H1 (cell line): ENCODE data around the gene SUPT4H1. TPM values are rescaled to one million over a fixed set of nuclear protein-coding genes. Genes with fewer than 3 reads are reported as not detected.
A peak's percentile ranks its signal among the peaks of the same experiment; 100 is the strongest.

Experiments
- CTCF ChIA-PET: fragments of 300-600 bp; sonication (Branson Sonifier 250); formaldehyde crosslinking; loops from one replicate; lab custom pipeline; 2021; ENCODE audit not compliant: partially characterized antibody; lab: Charles Lee
- POLR2A ChIA-PET: fragments of 300-600 bp; sonication (Branson Sonifier 250); formaldehyde crosslinking; loops from one replicate; lab custom pipeline; 2021; ENCODE audit warnings: inconsistent platforms; ENCODE audit not compliant: partially characterized antibody; lab: Charles Lee
- DNase-seq, 2 experiments: peaks; one replicate each; pipeline versions ENCODE4 v3.0.0 to v3.0.0-alpha.2; 2010 to 2022; ENCODE audit warnings: low spot score in 2 of 2, low read depth in 1 of 2, mixed read lengths in 1 of 2
- FAIRE-seq: peaks from 2 replicates; lab custom pipeline; 2011; peaks lifted over from hg19 to GRCh38; lab: Jason Lieb, UNC
- H2AFZ ChIP-seq: 2 replicates; pipeline ENCODE4 v1.8.1; 2012; ENCODE audit warnings: low read length, inconsistent platforms
- H2AK5ac ChIP-seq: 2 replicates; pipeline ENCODE4 v1.6.1; 2013; ENCODE audit warnings: low read depth, low read length
- H2BK120ac ChIP-seq: replicated peaks from 2 replicates; pipeline ENCODE3; 2013; ENCODE audit warnings: low read depth, low read length, inconsistent platforms
- H2BK12ac ChIP-seq: 2 replicates; pipeline ENCODE4 v1.6.1; 2013; ENCODE audit warnings: low read depth, low read length
- H2BK15ac ChIP-seq: 2 replicates; pipeline ENCODE4 v1.6.1; 2013; ENCODE audit warnings: low read length
- H2BK20ac ChIP-seq: 2 replicates; pipeline ENCODE4 v1.6.1; 2013; ENCODE audit warnings: low read length
- H2BK5ac ChIP-seq: 2 replicates; pipeline ENCODE4 v1.6.1; 2013; ENCODE audit warnings: low read depth, low read length
- H3K14ac ChIP-seq: 2 replicates; pipeline ENCODE4 v1.6.1; 2013; ENCODE audit warnings: inconsistent platforms; ENCODE audit not compliant: insufficient read length
- H3K18ac ChIP-seq: 2 replicates; pipeline ENCODE4 v1.6.1; 2013; ENCODE audit warnings: low read length; ENCODE audit errors: extremely low read depth
- H3K23ac ChIP-seq: 2 replicates; pipeline ENCODE4 v1.6.1; 2013; ENCODE audit warnings: inconsistent platforms; ENCODE audit not compliant: insufficient read length
- H3K23me2 ChIP-seq: 2 replicates; pipeline ENCODE4 v1.6.1; 2013; ENCODE audit warnings: low read depth, low read length
- H3K27ac ChIP-seq: 2 replicates; pipeline ENCODE4 v1.6.1; 2011; ENCODE audit warnings: low read depth, low read length, inconsistent platforms
- H3K27me3 ChIP-seq, 4 experiments: replicated peaks in 1 of 4; 1 replicate in 1 of 4; 2 replicates in 3 of 4; pipeline versions ENCODE4 v1.6.1 to v1.8.1; 2011 to 2013; ENCODE audit warnings: low read length in 3 of 4, mild to moderate bottlenecking in 3 of 4, inconsistent platforms in 2 of 4, mixed read lengths in 2 of 4, moderate library complexity in 1 of 4; ENCODE audit not compliant: control insufficient read depth in 3 of 4, insufficient read depth in 3 of 4; ENCODE audit errors: extremely low read depth in 1 of 4
- H3K36me3 ChIP-seq, 4 experiments: 2 replicates each; pipeline versions ENCODE4 v1.6.1 to v1.8.1; 2011 to 2013; ENCODE audit warnings: mild to moderate bottlenecking in 4 of 4, low read length in 3 of 4, moderate library complexity in 2 of 4, control low read depth in 1 of 4, inconsistent platforms in 1 of 4; ENCODE audit not compliant: insufficient read depth in 4 of 4, control insufficient read depth in 2 of 4
- H3K4ac ChIP-seq: replicated peaks from 2 replicates; pipeline ENCODE3; 2013; ENCODE audit warnings: low read length, low read depth, mixed read lengths, inconsistent platforms; ENCODE audit not compliant: insufficient read length
- H3K4me1 ChIP-seq, 4 experiments: replicated peaks in 1 of 4; 1 replicate in 1 of 4; 2 replicates in 3 of 4; pipeline versions ENCODE4 v1.6.1 to v1.8.1; 2011 to 2013; ENCODE audit warnings: low read length in 3 of 4, inconsistent platforms in 2 of 4, mixed read lengths in 1 of 4; ENCODE audit not compliant: insufficient read depth in 4 of 4, control insufficient read depth in 3 of 4
- H3K4me2 ChIP-seq, 2 experiments: 2 replicates each; pipeline versions ENCODE4 v1.6.1 to v1.8.1; 2011 to 2013; ENCODE audit warnings: low read depth in 2 of 2, low read length in 2 of 2, control low read depth in 1 of 2, inconsistent platforms in 1 of 2, mild to moderate bottlenecking in 1 of 2; ENCODE audit not compliant: insufficient read depth in 1 of 2
- H3K4me3 ChIP-seq, 4 experiments: fragments of 200-600, 300-600 bp in 1 of 4; sonication (generic), shearing (Covaris generic), sonication (Bioruptor Twin) in 1 of 4; 2 replicates each; pipeline versions ENCODE4 v1.5.1 to v1.8.1; 2011 to 2016; ENCODE audit warnings: low read length in 4 of 4, low read depth in 3 of 4, control low read depth in 2 of 4, inconsistent platforms in 2 of 4, mild to moderate bottlenecking in 2 of 4, mixed read lengths in 1 of 4, moderate library complexity in 1 of 4; ENCODE audit not compliant: insufficient read depth in 2 of 4; ENCODE audit errors: extremely low read depth in 1 of 4
- H3K56ac ChIP-seq: replicated peaks from 2 replicates; pipeline ENCODE3; 2013; ENCODE audit warnings: low read depth, mild to moderate bottlenecking, mixed read lengths, low read length, inconsistent platforms; ENCODE audit not compliant: insufficient read length
- H3K79me1 ChIP-seq: 2 replicates; pipeline ENCODE4 v1.6.1; 2013; ENCODE audit warnings: low read depth, low read length, control low read depth
- H3K79me2 ChIP-seq, 2 experiments: 2 replicates each; pipeline versions ENCODE4 v1.6.1 to v1.8.1; 2012 to 2013; ENCODE audit warnings: low read length in 2 of 2, mild to moderate bottlenecking in 2 of 2, inconsistent platforms in 1 of 2; ENCODE audit not compliant: insufficient read depth in 2 of 2, control insufficient read depth in 1 of 2
- H3K9ac ChIP-seq, 4 experiments: replicated peaks in 1 of 4; 1 replicate in 1 of 4; 2 replicates in 3 of 4; pipeline versions ENCODE4 v1.6.1 to v1.8.1; 2011 to 2013; ENCODE audit warnings: low read depth in 3 of 4, low read length in 3 of 4, control low read depth in 2 of 4, mild to moderate bottlenecking in 2 of 4, moderate library complexity in 2 of 4, inconsistent platforms in 1 of 4; ENCODE audit errors: extremely low read depth in 1 of 4
- H3K9me3 ChIP-seq, 2 experiments: 2 replicates each; pipeline versions ENCODE4 v1.6.1 to v1.8.1; 2012 to 2013; ENCODE audit warnings: mild to moderate bottlenecking in 2 of 2, moderate library complexity in 2 of 2, control low read depth in 1 of 2, inconsistent platforms in 1 of 2, low read depth in 1 of 2, low read length in 1 of 2, mixed read lengths in 1 of 2; ENCODE audit not compliant: insufficient read depth in 2 of 2
- H4K20me1 ChIP-seq, 2 experiments: replicated peaks in 1 of 2; 2 replicates each; pipeline versions ENCODE3 to v1.8.1; 2011 to 2013; ENCODE audit warnings: inconsistent platforms in 2 of 2, low read length in 2 of 2, mild to moderate bottlenecking in 1 of 2; ENCODE audit not compliant: insufficient read depth in 2 of 2, control insufficient read depth in 1 of 2
- H4K5ac ChIP-seq: 2 replicates; pipeline ENCODE4 v1.6.1; 2013; ENCODE audit warnings: low read length, low read depth, mixed read lengths, inconsistent platforms; ENCODE audit not compliant: insufficient read length
- H4K8ac ChIP-seq: 2 replicates; pipeline ENCODE4 v1.8.0; 2013; ENCODE audit warnings: mild to moderate bottlenecking, moderate library complexity, low read length, inconsistent platforms; ENCODE audit not compliant: insufficient read depth; ENCODE audit errors: extremely low read depth
- H4K91ac ChIP-seq: replicated peaks from 2 replicates; pipeline ENCODE3; 2013; ENCODE audit warnings: low read length, mixed read lengths, inconsistent platforms; ENCODE audit not compliant: insufficient read length
- CBX5 ChIP-seq: fragments of 300-800, 300-1000 bp; sonication (generic); IDR thresholded peaks from 2 replicates; pipeline ENCODE4 v1.7.1; 2016; ENCODE audit warnings: antibody characterized with exemption, low read length, low read depth
- CHD2 ChIP-seq: IDR thresholded peaks from 2 replicates; pipeline ENCODE4 v1.6.1; 2012; ENCODE audit warnings: low read length, improper control_type of control experiment
- GTF2F1 ChIP-seq: IDR thresholded peaks from 2 replicates; pipeline ENCODE4 v1.6.1; 2012; ENCODE audit warnings: low read depth, low read length, improper control_type of control experiment, borderline replicate concordance
- KDM4A ChIP-seq: IDR thresholded peaks from one replicate; pipeline ENCODE4 v1.7.1; 2012; ENCODE audit warnings: low read depth, mild to moderate bottlenecking, moderate library complexity, low read length, inconsistent platforms; ENCODE audit not compliant: severe bottlenecking
- MAFK ChIP-seq: IDR thresholded peaks from 2 replicates; pipeline ENCODE4 v1.6.1; 2012; ENCODE audit warnings: low read depth, mild to moderate bottlenecking, improper control_type of control experiment, low read length
- TEAD4 ChIP-seq: IDR thresholded peaks from 2 replicates; pipeline ENCODE4 v1.6.1; 2012; ENCODE audit warnings: low read depth, low read length, inconsistent platforms, mixed read lengths
- WGBS, 2 experiments: shearing (Covaris generic) in 1 of 2; methylation state at CpG; one replicate each; pipeline versions ENCODE4 v1.1.6 to v1.1.7; 2013 to 2015; ENCODE audit warnings: low lambda C conversion rate in 2 of 2, mixed read lengths in 2 of 2, inconsistent platforms in 1 of 2, low coverage in 1 of 2, missing lambda C conversion rate in 1 of 2; ENCODE audit not compliant: insufficient replicate concordance in 2 of 2, insufficient coverage in 1 of 2, insufficient read length in 1 of 2; ENCODE audit errors: extremely low coverage in 1 of 2, missing lambda C conversion rate in 1 of 2; 5-methylcytosine and 5-hydroxymethylcytosine counted together
- polyA plus RNA-seq, 7 experiments: library from polyadenylated mRNA; depleted of rRNA in 3 of 7; stranded (reverse) in 5 of 7; unstranded in 2 of 7; fragments of >200 nt in 5 of 7; fragments of 200-250 nt in 2 of 7; gene quantifications; 1 replicate in 5 of 7; 2 replicates in 1 of 7; 4 replicates in 1 of 7; pipeline versions ENCODE4 v1.2.1 to v1.2.3, GENCODE V29; 2011 to 2013; ENCODE audit warnings: missing spikeins in 2 of 7, mixed read lengths in 2 of 7
- total RNA-seq: library from RNA; stranded (reverse); fragmentation: NEBNext Ultra II Directional; extraction: Animal tissue kit (Norgen Biotek cat#: 25700); gene quantifications from 2 replicates; pipeline ENCODE4 v1.2.1, GENCODE V29; 2021
- TF ChIP-seq, protein P1 (sequence below): IDR thresholded peaks from 2 replicates; pipeline ENCODE4 v1.6.1; 2012; ENCODE audit warnings: inconsistent platforms
- TF ChIP-seq, protein P2 (sequence below): IDR thresholded peaks from 2 replicates; pipeline ENCODE4 v1.6.1; 2011; ENCODE audit warnings: low read depth, mild to moderate bottlenecking, low read length; ENCODE audit not compliant: insufficient read depth

SUPT4H1 gene
- total and polyA plus RNA-seq, 2 of the 8 experiments (the other 6 are each of a cell fraction or from before 2014, with no cell fraction given) = 112 to 143 TPM

DNA sequence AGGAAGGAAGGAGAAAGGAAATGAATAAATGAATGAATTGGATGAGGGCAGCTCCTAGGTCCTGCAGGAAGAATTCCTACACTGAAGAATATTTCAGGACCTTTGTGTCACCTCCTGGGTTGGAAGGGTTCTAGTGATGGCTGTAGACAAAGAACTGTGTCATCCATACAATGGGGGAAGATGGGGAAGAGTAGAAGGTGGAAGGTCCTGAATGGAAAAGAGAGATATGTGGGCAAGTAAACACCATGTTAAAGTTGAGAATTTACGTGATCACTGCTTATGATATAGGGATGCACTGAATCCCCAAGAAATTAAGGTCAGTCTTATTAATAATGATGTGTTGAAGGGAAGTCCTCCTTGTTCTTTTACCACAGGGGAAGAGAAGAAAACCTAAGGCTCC is 4.2 kb upstream of the SUPT4H1 start:
- no peak for FAIRE-seq
- Histone ChIP-seq H2BK20ac (no peak overlapping the region), H3K14ac (no peak overlapping the region), H3K27ac (no peak overlapping the region), H2AFZ (no peak overlapping the region), H3K4me3 (no peak overlapping the region), H3K9me3 (no peaks in the 10 kb centered on the region), H3K27me3 (no peaks in the 10 kb centered on the region), H2BK12ac (0 out of 2 replicates have a peak overlapping the region, but pooled peaks have one; percentile 60), H3K23me2 (peaks cover 8% of the 10 kb centered on the region; the same call in 1 of the 2 replicates), H3K4me1 (no peaks in the 10 kb centered on the region), H2BK5ac (no peak overlapping the region), H3K9ac (no peak overlapping the region), H4K5ac (no peak overlapping the region), H3K36me3 (no peaks in the 10 kb centered on the region), H2BK15ac (0 out of 2 replicates have a peak overlapping the region, but pooled peaks have one; percentile 46), H3K79me1 (no peaks in the 10 kb centered on the region), H3K4ac (no peak overlapping the region), H3K23ac (no peak overlapping the region), H4K8ac (no peak overlapping the region), H4K91ac (no peak overlapping the region), H3K18ac (no peak overlapping the region), H2BK120ac (no peak overlapping the region), H4K20me1 (no peaks in the 10 kb centered on the region), H3K79me2 (peaks cover 0 to 7% of the 10 kb centered on the region in 2 experiments; a peak in 2 of 4 replicates), H3K56ac (no peak overlapping the region), H3K4me2 (no peak overlapping the region), H2AK5ac (no peak overlapping the region)
- ChIA-PET CTCF (interaction anchor here (0.7 to 2.6 kb wide), 11 partner anchors 9 to 80 kb away, joined by 3 to 12 read pairs (median 4); no protein-coding TSS in a partner anchor), POLR2A (interaction anchor here (0.6 to 7.9 kb wide), 4 partner anchors 8 to 407 kb away, joined by 4 to 149 read pairs (median 17); no protein-coding TSS in a partner anchor)
- 89% methylated on average over 1 of the region's 1 CpG; no CpG with 5 or more reads in 1 of the 2 experiments for WGBS, 2 experiments
- no peak for DNase-seq
- no peak for TF ChIP-seq KDM4A
- TF ChIP-seq GTF2F1 = no peak
- no peak for TF ChIP-seq MAFK
- no peak for TF ChIP-seq TEAD4
- no peak for TF ChIP-seq CBX5
- no peak for TF ChIP-seq CHD2
- TF ChIP-seq, protein P1, sequence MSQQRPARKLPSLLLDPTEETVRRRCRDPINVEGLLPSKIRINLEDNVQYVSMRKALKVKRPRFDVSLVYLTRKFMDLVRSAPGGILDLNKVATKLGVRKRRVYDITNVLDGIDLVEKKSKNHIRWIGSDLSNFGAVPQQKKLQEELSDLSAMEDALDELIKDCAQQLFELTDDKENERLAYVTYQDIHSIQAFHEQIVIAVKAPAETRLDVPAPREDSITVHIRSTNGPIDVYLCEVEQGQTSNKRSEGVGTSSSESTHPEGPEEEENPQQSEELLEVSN = no peak
- TF ChIP-seq, protein P2, sequence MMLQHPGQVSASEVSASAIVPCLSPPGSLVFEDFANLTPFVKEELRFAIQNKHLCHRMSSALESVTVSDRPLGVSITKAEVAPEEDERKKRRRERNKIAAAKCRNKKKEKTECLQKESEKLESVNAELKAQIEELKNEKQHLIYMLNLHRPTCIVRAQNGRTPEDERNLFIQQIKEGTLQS = no peak
